Caki2 (cell line): Measurements from ENCODE around the gene ACTMAP. TPM values are rescaled to one million over a fixed set of nuclear protein-coding genes. Genes with fewer than 3 reads are reported as not detected.
"Not testable (repeated sequence)": the region's sequence is repeated elsewhere in the genome, so short reads cannot be mapped to it uniquely, and the experiment has no call there.

ENCODE experiments used
- DNase-seq: peaks from one replicate; pipeline ENCODE4 v3.0.0-alpha.2; 2015; ENCODE audit warnings: low read depth
- in situ Hi-C: cut with HindIII; loops from 2 replicates; pipeline ENCODE4 v1.10.0; 2016; ENCODE audit warnings: low sequenced_read_pairs, low pct_unique_long_range_greater_than_20kb, mixed read lengths
- total RNA-seq: library from RNA; depleted of rRNA; stranded (reverse); fragments of >200 nt; shearing (Covaris generic); gene quantifications from 2 replicates; pipeline ENCODE4 v1.2.3, GENCODE V29; 2014; ENCODE audit warnings: low replicate concordance

The ACTMAP gene
- total RNA-seq, 1 experiment from 2014 or later: 3.3 TPM

DNA sequence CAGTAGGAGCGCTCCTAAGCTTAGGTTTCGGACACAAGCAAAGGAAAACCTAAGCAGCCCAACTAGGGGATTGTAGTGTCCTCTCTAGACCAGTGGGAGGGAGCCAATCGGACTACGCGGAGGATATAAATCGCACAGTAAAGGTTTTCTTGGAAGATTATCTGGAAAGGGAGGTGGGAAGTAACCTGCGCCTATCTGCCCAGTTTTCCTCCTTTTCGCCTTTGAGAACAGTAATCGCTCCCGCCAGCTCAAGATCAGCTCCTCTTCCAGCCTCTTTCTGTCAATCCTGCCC lies 27.3 kb upstream of the ACTMAP start:
- in situ Hi-C loops: no loop called here
- no peak for DNase-seq

DNA sequence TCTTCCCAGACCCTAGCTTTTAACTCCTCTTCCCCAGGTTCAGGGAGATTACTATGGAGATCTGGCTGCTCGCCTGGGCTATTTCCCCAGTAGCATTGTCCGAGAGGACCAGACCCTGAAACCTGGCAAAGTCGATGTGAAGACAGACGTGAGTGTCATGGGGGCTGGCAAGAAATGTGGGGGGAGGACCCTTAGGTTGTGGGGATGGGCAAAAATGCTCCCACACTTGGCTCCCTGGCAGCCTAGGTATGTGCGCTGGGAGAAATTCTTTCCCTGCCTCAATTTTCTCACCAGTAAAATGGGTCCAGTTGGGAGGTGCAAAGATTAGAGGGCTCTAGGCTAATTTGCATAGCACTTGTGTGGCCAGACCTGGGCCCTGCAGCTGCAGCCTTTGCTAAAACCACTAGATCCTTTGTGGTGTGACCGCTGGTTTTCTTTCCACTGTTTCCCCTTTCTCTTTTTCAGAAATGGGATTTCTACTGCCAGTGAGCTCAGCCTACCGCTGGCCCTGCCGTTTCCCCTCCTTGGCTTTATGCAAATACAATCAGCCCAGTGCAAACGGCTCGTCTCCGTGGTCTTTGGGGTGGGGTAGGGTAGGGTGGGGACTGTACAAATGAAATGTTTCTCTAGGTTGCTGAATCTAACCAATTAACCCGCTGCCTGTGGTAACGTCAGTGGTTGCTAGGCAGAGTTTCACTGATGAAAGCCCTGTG lies 26.8 kb upstream of the ACTMAP start:
- DNase-seq: peak; percentile 94
- in situ Hi-C loops: no loop called here

DNA sequence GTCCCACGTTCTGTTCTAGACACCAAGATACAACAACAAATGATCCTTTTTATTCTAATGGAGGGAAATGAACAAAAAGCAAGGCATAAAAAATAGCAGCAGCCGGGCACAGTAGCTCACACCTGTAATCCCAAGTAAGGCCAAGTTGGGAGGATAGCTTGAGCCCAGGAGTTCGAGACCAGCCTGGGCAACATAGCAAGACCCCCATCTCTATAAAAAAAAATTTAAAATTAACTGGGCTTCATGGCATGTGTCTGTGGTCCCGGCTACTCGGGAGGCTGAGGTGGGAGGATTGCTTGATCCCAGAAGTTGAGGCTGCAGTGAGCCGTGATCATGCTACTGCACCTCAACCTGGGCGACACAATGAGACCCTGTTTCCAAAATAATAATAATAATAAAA lies 26.1 kb upstream of the ACTMAP start:
- in situ Hi-C loops: no loop called here
- no peak for DNase-seq

- no peak for DNase-seq
- in situ Hi-C loops: no loop called here
Measured at GRCh38 chr19:40775632-40776022, 25.4 kb upstream of the ACTMAP start.

DNA sequence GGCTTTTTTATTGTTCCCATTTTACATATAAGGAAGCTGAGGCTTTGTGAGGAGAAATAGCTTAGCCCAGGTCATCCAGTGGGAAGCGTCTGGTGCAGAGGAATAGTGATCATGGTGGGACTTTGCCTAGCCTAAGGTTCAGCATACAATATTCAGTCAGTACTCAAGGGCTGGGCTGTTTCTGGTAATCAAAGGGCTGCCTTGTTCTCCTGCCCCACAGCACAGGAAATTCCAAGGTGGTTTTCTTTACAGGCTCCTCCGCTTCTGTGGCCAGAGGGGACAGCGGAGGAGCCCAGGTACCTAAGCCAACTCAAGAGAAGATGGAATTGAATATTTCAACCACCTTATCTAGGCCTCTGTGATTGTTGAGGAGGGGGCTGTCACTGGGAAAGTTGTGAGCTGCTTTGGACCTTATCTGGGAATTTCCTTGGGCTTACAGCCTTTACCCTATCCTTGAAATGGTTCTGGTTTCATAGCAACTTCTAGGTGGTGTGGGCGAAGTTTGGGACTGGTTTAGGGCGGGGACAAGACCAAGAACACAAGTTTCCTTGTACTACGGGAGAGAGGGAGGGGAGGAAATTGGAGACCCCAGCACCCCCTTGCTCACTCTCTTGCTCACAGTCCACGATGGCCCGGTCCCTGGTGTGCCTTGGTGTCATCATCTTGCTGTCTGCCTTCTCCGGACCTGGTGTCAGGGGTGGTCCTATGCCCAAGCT lies 24.8 kb upstream of the ACTMAP start, which contains the start of gene MIA:
TSS of gene MIA (plus strand) at position 606 of the 716 bp plus-strand sequence. CDS start at position 628, 22 bp downstream.
- in situ Hi-C loops: no loop called here
- no peak for DNase-seq

GRCh38 chr19:40771101-40771862 lies 21.0 kb upstream of the ACTMAP start:
- peak; percentile 60 for DNase-seq
- in situ Hi-C loops: not testable (repeated sequence)

DNA sequence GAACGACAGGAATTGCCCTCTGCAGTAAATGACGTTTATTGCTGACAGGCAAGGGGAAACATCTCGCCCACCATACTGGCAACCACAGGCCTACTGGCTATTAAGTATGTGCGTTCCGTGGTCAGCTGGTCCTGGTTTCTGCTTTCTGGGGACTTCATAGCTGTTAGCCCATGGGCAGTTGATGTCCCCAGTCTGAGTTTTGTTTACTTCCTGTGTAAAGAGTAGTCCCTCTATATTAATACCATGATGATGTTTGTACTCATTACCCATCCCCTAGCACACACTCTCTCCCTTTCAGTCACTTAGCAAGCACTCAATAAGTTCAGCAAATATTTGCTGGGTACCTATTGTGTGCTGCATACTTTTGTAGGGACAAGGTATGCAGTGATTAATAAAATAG lies 18.6 kb upstream of the ACTMAP start:
- in situ Hi-C loops: no loop called here
- DNase-seq: no peak

DNA sequence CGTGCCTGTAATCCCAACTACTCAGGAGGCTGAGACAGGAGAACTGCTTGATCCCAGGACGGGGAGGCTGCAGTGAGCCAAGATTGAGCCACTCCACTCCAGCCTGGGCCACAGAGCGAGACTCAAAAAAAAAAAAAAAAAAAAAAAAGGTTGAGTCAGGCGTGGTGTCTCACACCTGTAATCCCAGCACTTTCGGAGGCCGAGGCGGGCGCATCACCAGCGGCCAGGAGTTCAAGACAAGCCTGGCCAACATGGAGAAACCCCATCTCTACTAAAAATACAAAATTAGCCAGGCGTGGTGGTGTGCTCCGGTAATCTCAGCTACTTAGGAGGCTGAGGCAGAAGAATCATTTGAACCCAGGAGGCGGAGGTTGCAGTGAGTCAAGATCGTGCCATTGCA lies 16.1 kb upstream of the ACTMAP start:
- DNase-seq, in situ Hi-C loops: not testable (repeated sequence)

DNA sequence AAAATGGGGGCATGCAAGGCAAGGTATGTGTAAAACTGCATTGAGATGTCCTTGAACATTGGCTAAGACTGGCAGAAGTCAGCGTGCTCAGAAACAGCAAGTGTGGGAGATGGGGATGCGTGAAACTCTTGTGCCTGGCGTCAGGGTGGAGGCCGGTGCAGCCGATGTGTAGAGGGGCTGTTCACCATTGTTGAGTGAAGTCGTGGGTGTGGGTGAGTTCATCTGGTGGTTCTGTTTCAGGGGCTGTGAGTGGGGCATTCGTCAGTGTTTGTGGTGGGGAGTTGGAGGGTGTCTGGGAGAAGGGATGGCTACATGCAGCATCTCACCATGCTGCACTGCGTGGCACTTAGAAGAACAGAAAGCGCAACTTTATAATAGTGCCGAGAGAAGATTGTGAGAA lies 13.7 kb upstream of the ACTMAP start:
- in situ Hi-C loops: no loop called here
- no peak for DNase-seq

DNA sequence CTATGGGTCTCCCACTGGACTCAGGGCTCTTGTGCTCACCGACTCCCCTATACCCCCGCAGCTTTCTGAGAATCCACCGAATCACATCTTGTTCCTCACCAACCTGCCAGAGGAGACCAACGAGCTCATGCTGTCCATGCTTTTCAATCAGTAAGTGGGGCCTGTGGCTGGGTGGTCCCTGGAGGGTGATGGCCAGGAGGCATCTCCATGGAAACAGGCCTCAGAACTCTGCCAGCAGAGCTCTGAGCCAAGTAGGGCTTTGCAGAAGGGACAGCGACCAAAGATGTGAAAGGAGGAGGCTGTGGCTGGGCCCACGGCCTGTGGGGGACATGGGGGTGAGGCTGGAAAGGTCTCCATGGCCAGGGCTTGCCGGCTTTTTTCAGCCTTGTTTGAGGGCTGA lies 13.2 kb upstream of the ACTMAP start:
- no peak for DNase-seq
- in situ Hi-C loops: no loop called here

DNA sequence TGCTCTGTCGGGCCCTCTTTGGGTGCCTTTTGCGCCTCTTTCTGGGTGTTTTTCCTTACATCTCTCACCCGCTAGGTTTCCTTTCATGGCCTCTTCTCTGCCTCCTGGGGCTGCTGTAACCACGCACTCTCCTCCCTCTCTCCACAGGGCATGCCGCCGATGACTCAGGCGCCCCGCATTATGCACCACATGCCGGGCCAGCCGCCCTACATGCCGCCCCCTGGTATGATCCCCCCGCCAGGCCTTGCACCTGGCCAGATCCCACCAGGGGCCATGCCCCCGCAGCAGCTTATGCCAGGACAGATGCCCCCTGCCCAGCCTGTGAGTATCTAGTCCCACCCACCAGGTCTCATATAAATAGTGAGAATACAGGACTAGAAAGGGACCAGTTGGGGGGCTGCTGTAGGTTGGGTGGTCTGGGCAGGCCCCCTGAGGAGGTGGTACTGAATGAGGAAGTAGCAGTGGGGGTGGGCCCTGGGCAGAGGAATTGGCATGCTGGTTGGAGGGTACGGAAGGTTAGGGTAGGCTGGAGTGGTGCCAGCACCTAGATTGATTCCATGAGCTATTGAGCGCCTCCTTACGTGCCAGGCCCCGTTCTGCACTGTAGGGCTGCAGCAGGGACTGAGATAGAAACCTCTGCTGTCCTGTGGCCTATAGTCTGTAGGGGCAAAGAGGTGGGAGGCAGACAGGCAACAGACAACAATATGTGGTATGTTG lies 12.6 kb upstream of the ACTMAP start:
- no peak for DNase-seq
- in situ Hi-C loops: no loop called here

DNA sequence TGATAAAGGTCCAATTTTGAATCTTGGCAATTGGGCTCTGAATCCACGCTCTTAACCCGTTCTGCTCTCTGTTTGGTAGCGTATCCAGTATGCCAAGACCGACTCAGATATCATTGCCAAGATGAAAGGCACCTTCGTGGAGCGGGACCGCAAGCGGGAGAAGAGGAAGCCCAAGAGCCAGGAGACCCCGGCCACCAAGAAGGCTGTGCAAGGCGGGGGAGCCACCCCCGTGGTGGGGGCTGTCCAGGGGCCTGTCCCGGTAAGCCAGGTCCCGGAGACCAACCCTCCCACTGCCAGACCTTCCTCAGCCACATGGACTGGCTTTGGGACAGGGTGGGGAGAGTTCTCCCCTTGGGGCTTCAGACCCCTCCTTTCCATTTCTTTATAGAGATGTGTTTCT lies 9.1 kb upstream of the ACTMAP start:
- in situ Hi-C loops: no loop called here
- no peak for DNase-seq

DNA sequence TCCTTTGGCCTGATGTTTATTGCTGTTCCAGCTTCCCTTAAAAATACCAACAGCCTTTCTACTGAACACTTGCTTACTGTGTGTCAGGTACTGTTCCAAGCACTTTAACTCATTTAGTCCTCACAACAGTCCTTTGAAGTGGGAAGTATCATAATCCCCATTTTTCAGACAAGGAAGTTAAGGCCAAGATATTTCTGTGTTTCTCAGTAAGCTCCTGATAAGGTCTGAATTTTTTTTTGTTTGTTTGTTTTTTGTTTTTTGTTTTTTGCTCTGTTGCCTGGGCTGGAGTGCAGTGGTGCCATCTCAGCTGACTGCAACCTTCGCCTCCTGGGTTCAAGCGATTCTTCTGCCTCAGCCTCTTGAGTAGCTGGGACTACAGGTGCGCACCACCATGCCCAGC lies 8.2 kb upstream of the ACTMAP start:
- DNase-seq: no peak
- in situ Hi-C loops: no loop called here

- no peak for DNase-seq
- in situ Hi-C loops: no loop called here
Measured at GRCh38 chr19:40756502-40757110, 6.3 kb upstream of the ACTMAP start.

DNA sequence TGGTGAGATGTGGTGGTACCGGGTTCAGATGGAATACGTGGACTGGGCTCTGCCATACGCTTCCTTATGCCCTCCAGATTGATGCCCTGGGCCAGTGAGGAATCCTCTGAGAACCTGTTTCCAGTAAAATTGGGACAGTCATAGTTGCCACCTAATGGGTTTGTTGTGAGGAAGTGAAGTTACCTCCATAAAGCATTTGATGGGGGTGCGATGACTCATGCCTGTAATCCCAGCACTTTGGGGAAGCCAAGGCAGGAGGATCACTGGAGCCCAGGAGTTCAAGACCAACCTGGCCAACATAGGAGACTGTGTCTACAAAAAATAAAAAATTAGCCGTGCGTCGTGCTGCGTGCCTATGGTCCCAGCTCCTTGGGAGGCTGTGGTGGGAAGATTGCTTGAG lies 5.5 kb upstream of the ACTMAP start:
- in situ Hi-C loops: no loop called here
- DNase-seq: no peak

DNA sequence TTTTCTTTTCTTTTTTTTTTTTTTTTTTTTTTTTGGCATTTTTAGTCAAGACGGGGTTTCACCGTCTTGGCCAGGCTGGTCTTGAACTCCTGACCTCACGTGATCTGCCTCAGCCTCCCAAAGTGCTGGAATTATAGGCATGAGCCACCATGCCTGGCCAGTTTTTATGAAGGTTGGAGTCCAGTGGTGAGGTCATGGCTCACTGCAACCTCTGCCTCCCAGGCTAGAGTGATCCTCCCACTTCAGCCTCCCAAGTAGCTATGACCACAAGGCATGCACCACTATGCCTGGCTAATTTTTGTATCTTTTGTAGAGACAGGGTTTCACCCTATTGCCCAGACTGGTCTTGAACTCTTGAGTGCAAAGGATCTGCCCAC lies 5.0 kb upstream of the ACTMAP start:
- DNase-seq: no peak
- in situ Hi-C loops: no loop called here

- in situ Hi-C loops: no loop called here
- DNase-seq: no peak
Measured at GRCh38 chr19:40754611-40755247, 4.5 kb upstream of the ACTMAP start.

GRCh38 chr19:40752257-40752781 lies 2.0 kb upstream of the ACTMAP start:
- no peak for DNase-seq
- in situ Hi-C loops: no loop called here
